HCT116 (cell line): ENCODE measurements around the gene ANO8.

Experiments
- CTCF ChIP-seq, 3 experiments: fragments of 200-600 bp in 1 of 3; sonication (generic) in 1 of 3; IDR thresholded peaks in 2 of 3; conservative IDR thresholded peaks in 1 of 3; 2 replicates each; pipeline ENCODE4 v1.5.1; 2012 to 2017; ENCODE audit warnings: low read depth in 2 of 3, low read length in 2 of 3, antibody characterized with exemption in 1 of 3, borderline replicate concordance in 1 of 3, control low read depth in 1 of 3, mild to moderate bottlenecking in 1 of 3, mixed read lengths in 1 of 3, mixed run types in 1 of 3, moderate library complexity in 1 of 3; ENCODE audit not compliant: insufficient read depth in 1 of 3
- EZH2 ChIP-seq: fragments of 200-600 bp; sonication (generic); IDR thresholded peaks from 2 replicates; pipeline ENCODE4 v1.6.1; 2017; ENCODE audit warnings: antibody characterized with exemption, mixed run types
- REST ChIP-seq: IDR thresholded peaks from 2 replicates; pipeline ENCODE4 v1.6.1; 2012; ENCODE audit warnings: low read depth
- TF ChIP-seq, protein P1 (sequence below): IDR thresholded peaks from 2 replicates; pipeline ENCODE4 v1.6.1; 2012

- TF ChIP-seq REST (no peak), EZH2 (no peak), CTCF (IDR thresholded peaks at IDR 0.05 in 2 of 3, conservative IDR thresholded peaks at IDR 0.05 in 1 of 3; ENCODE audit: borderline replicate concordance in 1 of 3, insufficient read depth in 1 of 3, low read depth in 2 of 3, low read length in 2 of 3) (no peak)
- TF ChIP-seq, protein P1, sequence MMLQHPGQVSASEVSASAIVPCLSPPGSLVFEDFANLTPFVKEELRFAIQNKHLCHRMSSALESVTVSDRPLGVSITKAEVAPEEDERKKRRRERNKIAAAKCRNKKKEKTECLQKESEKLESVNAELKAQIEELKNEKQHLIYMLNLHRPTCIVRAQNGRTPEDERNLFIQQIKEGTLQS: no peak
Observed at GRCh38 chr19:17353386-17353785, 18.7 kb upstream of the ANO8 start.
